ENCODE measurements around the gene ATP1A3.
A peak's percentile ranks its signal among the peaks of the same experiment; 100 is the strongest.
"Not testable (repeated sequence)": the region's sequence is repeated elsewhere in the genome, so short reads cannot be mapped to it uniquely, and the experiment has no call there.

Gene ATP1A3

GRCh38 chr19:41993612-41994483, at the start of gene ATP1A3:
ATP1A3 (minus strand) TSS chr19:41994230; CDS start chr19:41994076, 154 bp downstream.
- no peak for DNase-seq (ENCODE audit: low read depth)

- DNase-seq (ENCODE audit: low read depth) = no peak
These were observed 48.6 kb upstream of the ATP1A3 start for GRCh38 chr19:42042455-42043170.

- not testable (repeated sequence) for DNase-seq (ENCODE audit: low read depth)
These were observed 46.5 kb upstream of the ATP1A3 start for GRCh38 chr19:42040491-42040890.

- no peak for DNase-seq (ENCODE audit: low read depth)
These were observed 46.0 kb upstream of the ATP1A3 start for GRCh38 chr19:42040031-42040430.

- no peak for DNase-seq (ENCODE audit: low read depth)
These were observed 44.6 kb upstream of the ATP1A3 start for GRCh38 chr19:42038666-42039065.

GRCh38 chr19:42037649-42038048, 43.6 kb upstream of the ATP1A3 start:
- DNase-seq (ENCODE audit: low read depth) = no peak

GRCh38 chr19:42034640-42035391, 40.8 kb upstream of the ATP1A3 start:
- peak; percentile 42 for DNase-seq (ENCODE audit: low read depth)

GRCh38 chr19:42033413-42033812, 39.4 kb upstream of the ATP1A3 start:
- no peak for DNase-seq (ENCODE audit: low read depth)

GRCh38 chr19:42032431-42032830, 38.4 kb upstream of the ATP1A3 start:
- DNase-seq (ENCODE audit: low read depth) = no peak

GRCh38 chr19:42030645-42031440, 36.8 kb upstream of the ATP1A3 start:
- DNase-seq (ENCODE audit: low read depth) = no peak

- no peak for DNase-seq (ENCODE audit: low read depth)
These were observed 34.5 kb upstream of the ATP1A3 start for GRCh38 chr19:42028304-42029216.

- no peak for DNase-seq (ENCODE audit: low read depth)
These were observed 30.6 kb upstream of the ATP1A3 start for GRCh38 chr19:42024622-42025111.

- DNase-seq (ENCODE audit: low read depth) = no peak
These were observed 29.9 kb upstream of the ATP1A3 start for GRCh38 chr19:42023943-42024260.

- DNase-seq (ENCODE audit: low read depth) = no peak
These were observed 29.3 kb upstream of the ATP1A3 start for GRCh38 chr19:42023121-42023942.

GRCh38 chr19:42022616-42023015, 28.6 kb upstream of the ATP1A3 start:
- DNase-seq (ENCODE audit: low read depth) = no peak

GRCh38 chr19:42021185-42021584, 27.2 kb upstream of the ATP1A3 start:
- DNase-seq (ENCODE audit: low read depth) = no peak

GRCh38 chr19:42018503-42019193, 24.6 kb upstream of the ATP1A3 start:
- DNase-seq (ENCODE audit: low read depth) = no peak

GRCh38 chr19:42017040-42017439, 23.0 kb upstream of the ATP1A3 start:
- DNase-seq (ENCODE audit: low read depth) = no peak

GRCh38 chr19:42012747-42013146, 18.7 kb upstream of the ATP1A3 start:
- DNase-seq (ENCODE audit: low read depth) = not testable (repeated sequence)
